ENCODE measurements around the gene CSNK1G2. TPM values are rescaled to one million over a fixed set of nuclear protein-coding genes. Genes with fewer than 3 reads are reported as not detected.

CSNK1G2 gene
- total RNA-seq, 1 experiment from 2014 or later, result 100.0 TPM

GRCh38 chr19:1952635-1953034 is 11.7 kb downstream of the CSNK1G2 start:
- Histone ChIP-seq H3K23me2 (ENCODE audit: insufficient read length, low read depth, low read length, poor library complexity, severe bottlenecking) (peaks cover 2% of the 10 kb centered on the region), H2BK120ac (ENCODE audit: low read depth, low read length, poor library complexity, severe bottlenecking) (no peak overlapping the region), H2BK20ac (ENCODE audit: low read depth, low read length, poor library complexity, severe bottlenecking) (no peak overlapping the region), H2BK5ac (ENCODE audit: insufficient read length, low read length) (no peak overlapping the region), H3K23ac (ENCODE audit: insufficient read length, low read depth, low read length) (no peak overlapping the region), H4K20me1 (ENCODE audit: control insufficient read depth, insufficient read depth, insufficient read length) (no peaks in the 10 kb centered on the region), H4K8ac (replicated peaks; ENCODE audit: insufficient read length, low read depth, low read length) (no peak overlapping the region), H2BK12ac (ENCODE audit: insufficient read length, low read depth, low read length) (no peak overlapping the region), H2BK15ac (ENCODE audit: low read depth, low read length) (no peak overlapping the region), H3K4me2 (ENCODE audit: insufficient read depth, insufficient read length, low read length) (no peak overlapping the region), H3K4me1 (ENCODE audit: insufficient read depth, low read length) (no peaks in the 10 kb centered on the region), H4K5ac (ENCODE audit: insufficient read length, low read depth, low read length) (no peak overlapping the region), H3K9ac (ENCODE audit: extremely low read depth, insufficient read length, low read length) (no peak overlapping the region), H3K4ac (ENCODE audit: low read depth, low read length) (no peak overlapping the region), H4K91ac (ENCODE audit: insufficient read length, low read depth, low read length) (no peak overlapping the region), H3K79me2 (ENCODE audit: insufficient read depth, low read length) (peaks cover 42% of the 10 kb centered on the region), H2AFZ (ENCODE audit: low read length) (no peak overlapping the region), H2AK5ac (ENCODE audit: insufficient read length, low read length) (no peak overlapping the region), H3K27me3 (ENCODE audit: insufficient read depth, low read length) (no peaks in the 10 kb centered on the region), H3K56ac (ENCODE audit: insufficient read length, low read depth, low read length) (no peak overlapping the region), H3K14ac (ENCODE audit: insufficient read depth, low read length) (no peak overlapping the region), H3T11ph (ENCODE audit: low read length) (no peak overlapping the region), H3K18ac (ENCODE audit: insufficient read length, low read depth, low read length) (no peak overlapping the region), H3K27ac (ENCODE audit: insufficient read length, low read depth, low read length) (no peak overlapping the region), H3K79me1 (ENCODE audit: insufficient read depth, low read depth, low read length, poor library complexity, severe bottlenecking) (peaks cover 10% of the 10 kb centered on the region), H3K9me3 (ENCODE audit: control insufficient read depth, low read depth, low read length) (no peaks in the 10 kb centered on the region)
- no peak overlapping the region for H3K4me3 Mint-ChIP-seq
- TF ChIP-seq, protein P1, sequence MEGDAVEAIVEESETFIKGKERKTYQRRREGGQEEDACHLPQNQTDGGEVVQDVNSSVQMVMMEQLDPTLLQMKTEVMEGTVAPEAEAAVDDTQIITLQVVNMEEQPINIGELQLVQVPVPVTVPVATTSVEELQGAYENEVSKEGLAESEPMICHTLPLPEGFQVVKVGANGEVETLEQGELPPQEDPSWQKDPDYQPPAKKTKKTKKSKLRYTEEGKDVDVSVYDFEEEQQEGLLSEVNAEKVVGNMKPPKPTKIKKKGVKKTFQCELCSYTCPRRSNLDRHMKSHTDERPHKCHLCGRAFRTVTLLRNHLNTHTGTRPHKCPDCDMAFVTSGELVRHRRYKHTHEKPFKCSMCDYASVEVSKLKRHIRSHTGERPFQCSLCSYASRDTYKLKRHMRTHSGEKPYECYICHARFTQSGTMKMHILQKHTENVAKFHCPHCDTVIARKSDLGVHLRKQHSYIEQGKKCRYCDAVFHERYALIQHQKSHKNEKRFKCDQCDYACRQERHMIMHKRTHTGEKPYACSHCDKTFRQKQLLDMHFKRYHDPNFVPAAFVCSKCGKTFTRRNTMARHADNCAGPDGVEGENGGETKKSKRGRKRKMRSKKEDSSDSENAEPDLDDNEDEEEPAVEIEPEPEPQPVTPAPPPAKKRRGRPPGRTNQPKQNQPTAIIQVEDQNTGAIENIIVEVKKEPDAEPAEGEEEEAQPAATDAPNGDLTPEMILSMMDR (conservative IDR thresholded peaks at IDR 0.05), result no peak
- H3K27ac Mint-ChIP-seq, result peak overlapping the region in 2 of 3 experiments; percentile 70 to 77; a peak in 2 of 7 replicates
- no peak for DNase-seq
- peaks cover 6 to 22% of the 10 kb centered on the region in 2 experiments; a peak in 3 of 4 replicates for H3K4me1 Mint-ChIP-seq
- peaks cover 16 to 28% (median 20%) of the 10 kb centered on the region in 3 experiments; a peak in 6 of 7 replicates for H3K36me3 Mint-ChIP-seq (ENCODE audit: insufficient read depth in 1 of 3, low read depth in 3 of 3)
- H3K9me3 Mint-ChIP-seq, result no peaks in the 10 kb centered on the region
- no CpG with 5 or more reads among the region's 21 CpGs for WGBS (ENCODE audit: extremely low coverage, insufficient read length, low lambda C conversion rate)
- H3K27me3 Mint-ChIP-seq (ENCODE audit: low read depth), result no peaks in the 10 kb centered on the region
